ENCODE measurements around the gene PGAM2.

Gene PGAM2

GRCh38 chr7:44102846-44103565, 37.6 kb upstream of the PGAM2 start:
- no peak for DNase-seq (ENCODE audit: low read depth)
- no peak overlapping the region for H3K4me3 ChIP-seq (ENCODE audit: control insufficient read depth, low read depth, low read length)
- no peak for TF ChIP-seq CTCF (conservative IDR thresholded peaks at IDR 0.05; ENCODE audit: control insufficient read depth, insufficient read depth, low read depth, low read length)

- H3K4me3 ChIP-seq (ENCODE audit: control insufficient read depth, low read depth, low read length) = no peak overlapping the region
- DNase-seq (ENCODE audit: low read depth) = peak; percentile 95
- TF ChIP-seq CTCF (conservative IDR thresholded peaks at IDR 0.05; ENCODE audit: control insufficient read depth, insufficient read depth, low read depth, low read length) = no peak
Measured at GRCh38 chr7:44101966-44102845, 36.8 kb upstream of the PGAM2 start.

GRCh38 chr7:44101303-44101965, 36.1 kb upstream of the PGAM2 start:
- no peak for TF ChIP-seq CTCF (conservative IDR thresholded peaks at IDR 0.05; ENCODE audit: control insufficient read depth, insufficient read depth, low read depth, low read length)
- H3K4me3 ChIP-seq (ENCODE audit: control insufficient read depth, low read depth, low read length) = no peak overlapping the region
- DNase-seq (ENCODE audit: low read depth) = no peak

GRCh38 chr7:44100458-44101302, 35.3 kb upstream of the PGAM2 start:
- TF ChIP-seq CTCF (conservative IDR thresholded peaks at IDR 0.05; ENCODE audit: control insufficient read depth, insufficient read depth, low read depth, low read length) = no peak
- H3K4me3 ChIP-seq (ENCODE audit: control insufficient read depth, low read depth, low read length) = no peak overlapping the region
- peak; percentile 76 for DNase-seq (ENCODE audit: low read depth)

- no peak overlapping the region for H3K4me3 ChIP-seq (ENCODE audit: control insufficient read depth, low read depth, low read length)
- no peak for DNase-seq (ENCODE audit: low read depth)
- no peak for TF ChIP-seq CTCF (conservative IDR thresholded peaks at IDR 0.05; ENCODE audit: control insufficient read depth, insufficient read depth, low read depth, low read length)
Measured at GRCh38 chr7:44099669-44100068, 34.3 kb upstream of the PGAM2 start.

Measured in fibroblast of mammary gland (primary cell).